Activated naive CD8-positive, alpha-beta T cell treated with anti-CD3 and anti-CD28 coated beads for 36 hours (primary cell): Measurements from ENCODE around the gene CD300A. TPM values are rescaled to one million over a fixed set of nuclear protein-coding genes. Genes with fewer than 3 reads are reported as not detected.
"Not testable (repeated sequence)": the region's sequence is repeated elsewhere in the genome, so short reads cannot be mapped to it uniquely, and the experiment has no call there.

Source experiments
- DNase-seq: peaks from one replicate; pipeline ENCODE4 v3.0.0; 2021
- H3K27ac Mint-ChIP-seq: one replicate; pipeline ENCODE4 v1.8.0; 2022; ENCODE audit warnings: mild to moderate bottlenecking, moderate library complexity, mixed read lengths
- H3K27me3 Mint-ChIP-seq: one replicate; pipeline ENCODE4 v1.8.0; 2022; ENCODE audit warnings: mild to moderate bottlenecking, mixed read lengths
- H3K36me3 Mint-ChIP-seq: one replicate; pipeline ENCODE4 v1.8.0; 2021; ENCODE audit warnings: mild to moderate bottlenecking, mixed read lengths
- H3K4me1 Mint-ChIP-seq: one replicate; pipeline ENCODE4 v1.8.0; 2021; ENCODE audit warnings: mixed read lengths
- H3K4me3 Mint-ChIP-seq: one replicate; pipeline ENCODE4 v1.8.0; 2022; ENCODE audit warnings: mild to moderate bottlenecking, moderate library complexity, mixed read lengths
- H3K9me3 Mint-ChIP-seq: one replicate; pipeline ENCODE4 v1.8.0; 2022; ENCODE audit warnings: mixed read lengths
- total RNA-seq, 2 experiments: library from RNA; stranded (reverse); gene quantifications; one replicate each; pipeline ENCODE4 v1.2.3, GENCODE V29; 2021

Gene CD300A
- total RNA-seq, 2 experiments from 2014 or later, result 4.4 to 5.6 TPM

- peaks cover 17% of the 10 kb centered on the region for H3K36me3 Mint-ChIP-seq
- H3K27me3 Mint-ChIP-seq, result peaks cover 22% of the 10 kb centered on the region
- H3K4me3 Mint-ChIP-seq, result no peak overlapping the region
- no peak for DNase-seq
- peaks cover 22% of the 10 kb centered on the region for H3K4me1 Mint-ChIP-seq
- peak overlapping the region; percentile 87 for H3K27ac Mint-ChIP-seq
- peaks cover 15% of the 10 kb centered on the region for H3K9me3 Mint-ChIP-seq
These were observed 45.6 kb downstream of the CD300A start for GRCh38 chr17:74512036-74512435.

DNA sequence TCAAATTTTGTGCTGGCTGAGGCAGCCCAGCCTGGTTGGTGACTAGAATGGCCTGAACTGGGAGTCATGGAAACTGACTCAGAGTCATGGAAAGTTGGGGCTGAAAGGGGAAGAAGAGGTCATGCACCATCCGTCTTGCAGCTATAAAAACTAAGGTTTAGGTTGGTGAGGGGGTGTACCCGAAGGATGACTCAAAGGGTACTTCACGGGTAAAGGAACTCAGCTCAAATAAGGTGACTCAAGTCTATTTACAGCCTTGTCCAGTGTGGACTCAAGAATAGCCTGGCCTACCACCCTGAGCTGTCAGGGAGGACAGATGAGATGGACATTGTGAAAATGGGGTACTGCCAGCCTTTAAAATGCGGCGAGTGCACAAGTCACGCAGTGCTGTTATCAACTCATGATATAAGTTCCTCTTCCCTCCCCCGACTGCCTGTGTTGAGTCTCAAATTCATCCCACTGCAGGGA lies 46.2 kb downstream of the CD300A start:
- Mint-ChIP-seq H3K9me3 (peaks cover 15% of the 10 kb centered on the region), H3K27me3 (peaks cover 24% of the 10 kb centered on the region), H3K36me3 (peaks cover 17% of the 10 kb centered on the region), H3K4me1 (peaks cover 22% of the 10 kb centered on the region), H3K4me3 (no peak overlapping the region), H3K27ac (peak overlapping the region; percentile 87)
- peak; percentile 65 for DNase-seq

- H3K27ac Mint-ChIP-seq, result peak overlapping the region; percentile 90
- H3K4me1 Mint-ChIP-seq, result peaks cover 22% of the 10 kb centered on the region
- peak; percentile 64 for DNase-seq
- peaks cover 18% of the 10 kb centered on the region for H3K9me3 Mint-ChIP-seq
- H3K36me3 Mint-ChIP-seq, result peaks cover 19% of the 10 kb centered on the region
- H3K27me3 Mint-ChIP-seq, result peaks cover 34% of the 10 kb centered on the region
- peak overlapping the region; percentile 35 for H3K4me3 Mint-ChIP-seq
These were observed 47.7 kb downstream of the CD300A start for GRCh38 chr17:74513987-74514631.

DNA sequence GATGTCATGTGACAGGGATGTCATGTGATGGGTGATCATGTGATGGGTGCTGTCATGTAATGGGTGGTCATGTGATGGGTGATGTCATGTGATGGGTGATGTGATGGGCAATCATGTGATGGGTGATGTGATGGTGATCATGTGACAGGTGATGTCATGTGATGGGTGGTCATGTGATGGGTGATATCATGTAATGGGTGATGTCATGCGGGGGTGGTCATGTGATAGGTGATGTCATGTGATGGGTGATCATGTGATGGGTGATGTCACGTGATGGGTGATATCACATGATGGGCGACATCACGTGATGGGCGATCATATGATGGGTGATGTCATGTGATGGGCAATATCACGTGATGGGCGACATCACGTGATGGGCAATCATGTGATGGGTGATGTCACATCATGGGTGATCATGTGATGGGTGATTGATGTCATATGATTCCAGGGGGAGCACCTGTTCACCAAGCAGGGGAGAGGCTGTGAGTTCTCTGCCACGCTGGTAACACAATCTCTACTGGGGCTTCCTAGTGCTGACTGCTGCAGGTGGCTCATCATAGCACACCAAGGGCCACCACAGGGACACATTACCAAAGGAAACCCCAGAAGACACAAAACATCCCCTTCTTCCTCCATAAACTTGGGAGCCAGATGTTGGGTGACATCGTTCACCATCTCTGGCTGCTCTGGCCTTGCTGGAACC lies 48.3 kb downstream of the CD300A start:
- no peak for DNase-seq
- peak overlapping the region; percentile 90 for H3K27ac Mint-ChIP-seq
- peaks cover 23% of the 10 kb centered on the region for H3K9me3 Mint-ChIP-seq
- H3K36me3 Mint-ChIP-seq, result peaks cover 19% of the 10 kb centered on the region
- H3K27me3 Mint-ChIP-seq, result peaks cover 34% of the 10 kb centered on the region
- H3K4me3 Mint-ChIP-seq, result peak overlapping the region; percentile 35
- H3K4me1 Mint-ChIP-seq, result peaks cover 22% of the 10 kb centered on the region

- Mint-ChIP-seq H3K27ac (no peak overlapping the region), H3K36me3 (peaks cover 19% of the 10 kb centered on the region), H3K27me3 (peaks cover 36% of the 10 kb centered on the region), H3K4me1 (peaks cover 22% of the 10 kb centered on the region), H3K4me3 (no peak overlapping the region), H3K9me3 (peaks cover 23% of the 10 kb centered on the region)
- DNase-seq, result no peak
These were observed 49.5 kb downstream of the CD300A start for GRCh38 chr17:74515941-74516340.

GRCh38 chr17:74516561-74517328 lies 50.3 kb downstream of the CD300A start:
- Mint-ChIP-seq H3K4me1 (peaks cover 26% of the 10 kb centered on the region), H3K9me3 (peaks cover 23% of the 10 kb centered on the region), H3K36me3 (peaks cover 17% of the 10 kb centered on the region), H3K27ac (no peak overlapping the region), H3K4me3 (no peak overlapping the region), H3K27me3 (peaks cover 40% of the 10 kb centered on the region)
- no peak for DNase-seq

GRCh38 chr17:74518413-74518981 lies 52.1 kb downstream of the CD300A start:
- not testable (repeated sequence) for DNase-seq, H3K4me3 Mint-ChIP-seq
- H3K4me1 Mint-ChIP-seq, result peaks cover 15% of the 10 kb centered on the region

DNA sequence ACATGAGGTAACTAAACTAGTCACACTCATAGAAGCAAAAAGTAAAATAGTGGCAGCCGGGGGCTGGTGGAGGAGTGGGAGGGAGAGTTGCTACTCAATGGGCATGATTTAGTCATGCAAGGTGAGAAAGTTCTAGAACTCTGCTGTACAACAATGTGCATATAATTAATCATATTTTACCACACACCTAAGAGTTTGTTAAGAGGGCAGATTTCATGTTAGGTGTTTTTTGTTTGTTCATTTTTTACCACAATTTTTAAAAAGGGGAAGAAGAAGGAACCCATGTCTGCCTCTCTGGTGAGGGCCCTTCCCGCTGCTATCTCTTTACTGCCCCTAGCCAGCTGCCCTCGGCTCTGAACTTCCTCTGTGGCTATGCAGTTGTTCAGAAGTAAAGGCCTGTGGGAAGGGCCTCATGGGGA lies 53.6 kb downstream of the CD300A start:
- Mint-ChIP-seq H3K27me3 (peaks cover 55% of the 10 kb centered on the region), H3K36me3 (peaks cover 4% of the 10 kb centered on the region), H3K9me3 (peaks cover 11% of the 10 kb centered on the region), H3K4me1 (peaks cover 5% of the 10 kb centered on the region), H3K27ac (no peak overlapping the region), H3K4me3 (no peak overlapping the region)
- no peak for DNase-seq

More at GRCh38 chr17:74518413-74518981, 52.1 kb downstream of the CD300A start:
- H3K27ac Mint-ChIP-seq, result not testable (repeated sequence)
- peaks cover 14% of the 10 kb centered on the region for H3K36me3 Mint-ChIP-seq
- peaks cover 23% of the 10 kb centered on the region for H3K9me3 Mint-ChIP-seq
- peaks cover 53% of the 10 kb centered on the region for H3K27me3 Mint-ChIP-seq

GRCh38 chr17:74520790-74521480 lies 54.5 kb downstream of the CD300A start:
- no peak overlapping the region for H3K4me3 Mint-ChIP-seq
- H3K36me3 Mint-ChIP-seq, result peaks cover 4% of the 10 kb centered on the region
- H3K4me1 Mint-ChIP-seq, result peaks cover 5% of the 10 kb centered on the region
- peaks cover 8% of the 10 kb centered on the region for H3K9me3 Mint-ChIP-seq
- no peak for DNase-seq
- H3K27ac Mint-ChIP-seq, result no peak overlapping the region
- H3K27me3 Mint-ChIP-seq, result peaks cover 59% of the 10 kb centered on the region

GRCh38 chr17:74521701-74522201 lies 55.3 kb downstream of the CD300A start:
- Mint-ChIP-seq H3K36me3 (peaks cover 4% of the 10 kb centered on the region), H3K27me3 (peaks cover 55% of the 10 kb centered on the region), H3K4me1 (peaks cover 5% of the 10 kb centered on the region), H3K9me3 (peaks cover 8% of the 10 kb centered on the region), H3K4me3 (no peak overlapping the region), H3K27ac (no peak overlapping the region)
- no peak for DNase-seq

DNA sequence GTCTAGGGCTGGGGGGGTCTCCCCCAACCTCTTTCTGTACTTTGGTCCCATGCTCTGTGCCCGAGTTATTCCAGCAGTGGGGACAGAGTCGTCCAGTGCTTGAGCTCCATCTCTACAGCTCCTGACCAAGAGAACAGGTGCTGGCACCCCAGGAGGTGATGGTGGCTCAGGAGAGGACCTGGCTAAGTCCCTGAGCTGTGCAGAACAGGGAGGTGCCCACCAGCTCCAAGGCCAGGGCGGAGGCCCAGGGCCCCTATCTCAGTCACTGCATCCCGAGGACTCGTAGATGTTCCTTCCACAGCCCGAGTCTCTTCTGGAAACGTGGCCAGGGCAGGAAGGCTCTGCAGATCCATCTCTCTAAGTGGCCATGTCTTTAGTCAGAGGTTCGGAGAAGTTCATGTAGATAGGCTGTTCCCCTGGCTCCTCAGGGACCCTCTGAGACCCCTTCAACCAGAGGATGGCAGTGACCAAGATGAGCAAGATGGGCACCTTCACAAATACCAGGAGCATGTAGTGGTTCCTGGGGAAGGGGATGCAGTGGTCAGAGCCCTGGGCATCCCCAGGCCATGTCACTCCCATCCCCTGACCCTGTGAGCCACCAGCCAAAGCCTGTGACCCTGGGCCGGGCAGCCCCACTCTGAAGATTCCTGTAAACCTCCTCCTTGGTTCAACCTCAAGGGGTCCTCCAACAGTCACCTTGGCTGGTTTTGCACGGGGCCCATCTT lies 56.1 kb downstream of the CD300A start:
- no peak overlapping the region for H3K27ac Mint-ChIP-seq
- peaks cover 8% of the 10 kb centered on the region for H3K9me3 Mint-ChIP-seq
- no peak for DNase-seq
- H3K36me3 Mint-ChIP-seq, result peaks cover 4% of the 10 kb centered on the region
- no peak overlapping the region for H3K4me3 Mint-ChIP-seq
- H3K4me1 Mint-ChIP-seq, result peaks cover 5% of the 10 kb centered on the region
- peaks cover 51% of the 10 kb centered on the region for H3K27me3 Mint-ChIP-seq

- H3K4me3 Mint-ChIP-seq, result no peak overlapping the region
- no peak for DNase-seq
- H3K4me1 Mint-ChIP-seq, result peaks cover 5% of the 10 kb centered on the region
- no peak overlapping the region for H3K27ac Mint-ChIP-seq
- H3K27me3 Mint-ChIP-seq, result peaks cover 44% of the 10 kb centered on the region
- peaks cover 4% of the 10 kb centered on the region for H3K36me3 Mint-ChIP-seq
- H3K9me3 Mint-ChIP-seq, result peaks cover 8% of the 10 kb centered on the region
These were observed 56.9 kb downstream of the CD300A start for GRCh38 chr17:74523308-74523707.

- peaks cover 5% of the 10 kb centered on the region for H3K4me1 Mint-ChIP-seq
- DNase-seq, result no peak
- H3K36me3 Mint-ChIP-seq, result peaks cover 2% of the 10 kb centered on the region
- no peak overlapping the region for H3K27ac Mint-ChIP-seq
- H3K9me3 Mint-ChIP-seq, result no peaks in the 10 kb centered on the region
- H3K27me3 Mint-ChIP-seq, result peaks cover 44% of the 10 kb centered on the region
- no peak overlapping the region for H3K4me3 Mint-ChIP-seq
These were observed 58.4 kb downstream of the CD300A start for GRCh38 chr17:74524653-74525464.
